ENCODE measurements around the gene CLSTN1. TPM values are rescaled to one million over a fixed set of nuclear protein-coding genes. Genes with fewer than 3 reads are reported as not detected.

The CLSTN1 gene
- total and polyA plus RNA-seq, 10 of the 15 experiments (the other 5 are each of a cell fraction or from before 2014, with no cell fraction given): 2.7 to 64.4 (median 23.2) TPM

GRCh38 chr1:9703681-9704080 lies 120.1 kb downstream of the CLSTN1 start (continued):
- TF ChIP-seq CUX1 (IDR thresholded peaks at IDR 0.05; ENCODE audit: insufficient replicate concordance, low read depth, low read length): no peak
- no peak for TF ChIP-seq ZNF24 (IDR thresholded peaks at IDR 0.05)
- TF ChIP-seq EZH2 (IDR thresholded peaks at IDR 0.05; ENCODE audit: borderline replicate concordance, control insufficient read depth, low read depth, low read length): no peak
- no peak for TF ChIP-seq ESRRA (IDR thresholded peaks at IDR 0.05; ENCODE audit: low read length)

GRCh38 chr1:9703165-9703509 lies 120.6 kb downstream of the CLSTN1 start:
- WGBS (ENCODE audit: insufficient coverage, insufficient replicate concordance, low lambda C conversion rate, missing lambda C conversion rate): 84% methylated on average over 5 of the region's 5 CpGs
- SMC1A ChIA-PET (ENCODE audit: uncharacterized antibody, unreplicated experiment): interaction anchor here (1.1 kb wide), 1 partner anchor 82 kb away, joined by 3 read pairs; no protein-coding TSS in a partner anchor
- intact Hi-C loops (cut with micrococcal nuclease; ENCODE audit: unreplicated experiment): no loop called here
- peaks cover 16% of the 10 kb centered on the region for H3K4me1 ChIP-seq (ENCODE audit: control insufficient read depth, insufficient read depth, low read length)
- peaks cover 12% of the 10 kb centered on the region for H3K9me3 ChIP-seq (replicated peaks; ENCODE audit: control insufficient read depth, insufficient read depth, low read length)
- ATAC-seq (no peak), FAIRE-seq (no peak), DNase-seq (ENCODE audit: low read depth, low spot score) (no peak)
- TSS peak; percentile 21 for BruUV-seq (replicated peaks)
- RAD21 ChIA-PET (ENCODE audit: unreplicated experiment): no interaction called here
- no peaks in the 10 kb centered on the region for H3K27me3 ChIP-seq (replicated peaks in 1 of 2; ENCODE audit: control insufficient read depth in 2 of 2, insufficient read depth in 2 of 2, low read length in 1 of 2)
- no peak overlapping the region for H2AFZ ChIP-seq (ENCODE audit: control insufficient read depth, low read depth, low read length)
- CTCF ChIA-PET: interaction anchor here (0.7 to 6.2 kb wide), 11 partner anchors 9 to 165 kb away, joined by 3 to 34 read pairs (median 4); partner anchors contain the start of gene PIK3CD
- in situ Hi-C loops (cut with MboI): no loop called here
- no peak overlapping the region for H3K4me2 ChIP-seq (ENCODE audit: control insufficient read depth, insufficient read depth)
- no peak overlapping the region for H3K27ac ChIP-seq (ENCODE audit: control insufficient read depth, insufficient read depth)
- H3K4me3 ChIP-seq: no peak overlapping the region
- POLR2A ChIA-PET: interaction anchor here (0.8 to 1.0 kb wide), 2 partner anchors 73 to 659 kb away, joined by 3 read pairs; no protein-coding TSS in a partner anchor
- H3K36me3 ChIP-seq (ENCODE audit: control insufficient read depth in 2 of 2, insufficient read depth in 2 of 2, low read length in 1 of 2): peaks cover 8 to 16% of the 10 kb centered on the region in 2 experiments; a peak in 3 of 4 replicates
- H4K20me1 ChIP-seq (ENCODE audit: control insufficient read depth, insufficient read depth): no peaks in the 10 kb centered on the region
- H3K9ac ChIP-seq (ENCODE audit: control insufficient read depth, insufficient read depth, low read length): no peak overlapping the region
- no peak for TF ChIP-seq PRDM15 (CRISPR knock-in tag; IDR thresholded peaks at IDR 0.05)
- TF ChIP-seq PKNOX1 (IDR thresholded peaks at IDR 0.05): no peak
- no peak for TF ChIP-seq ATF3 (IDR thresholded peaks at IDR 0.05; ENCODE audit: borderline replicate concordance, extremely low read depth, low read depth, low read length)
- no peak for TF ChIP-seq NKRF (conservative IDR thresholded peaks at IDR 0.05)
- H3K79me2 ChIP-seq (ENCODE audit: control insufficient read depth, insufficient read depth, low read length): peaks cover 39% of the 10 kb centered on the region
